ENCODE measurements around the gene NOL4L.
"Not testable (repeated sequence)": the region's sequence is repeated elsewhere in the genome, so short reads cannot be mapped to it uniquely, and the experiment has no call there.

Gene NOL4L

GRCh38 chr20:32432277-32432676 is 152.9 kb downstream of the NOL4L start:
- Histone ChIP-seq H3K27ac (ENCODE audit: low read depth, low read length) (no peak overlapping the region), H3K27me3 (ENCODE audit: insufficient read depth, low read length) (no peaks in the 10 kb centered on the region), H3K4me1 (ENCODE audit: control insufficient read depth, insufficient read depth, low read length, unreplicated experiment) (no peaks in the 10 kb centered on the region), H2AFZ (ENCODE audit: low read length, unreplicated experiment) (no peak overlapping the region), H3K79me2 (ENCODE audit: control insufficient read depth, insufficient read depth, low read length, unreplicated experiment) (peaks cover 4% of the 10 kb centered on the region), H3K36me3 (ENCODE audit: insufficient read depth, low read length) (peaks cover 56% of the 10 kb centered on the region), H3K4me3 (ENCODE audit: low read depth, low read length) (no peak overlapping the region)

DNA sequence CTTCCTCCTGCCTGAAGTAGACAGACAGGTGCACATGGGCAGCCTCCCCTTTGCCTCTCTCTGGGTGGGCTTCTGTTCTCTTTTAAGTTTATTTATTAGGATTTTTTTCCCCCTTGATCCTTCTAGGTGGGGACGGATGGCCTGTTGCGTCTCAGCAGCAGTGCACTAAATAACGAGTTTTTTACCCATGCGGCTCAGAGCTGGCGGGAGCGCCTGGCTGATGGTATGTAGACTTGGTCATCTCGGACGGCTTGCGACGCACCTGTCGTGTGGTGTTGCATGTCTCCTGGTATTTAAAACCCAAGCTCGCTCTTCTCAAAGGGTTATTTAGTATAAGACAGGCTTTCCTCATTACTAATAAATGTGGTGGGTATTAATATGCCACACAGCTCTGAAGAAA is 153.7 kb downstream of the NOL4L start:
- Histone ChIP-seq H3K27ac (ENCODE audit: low read depth, low read length) (no peak overlapping the region), H3K4me3 (ENCODE audit: low read depth, low read length) (no peak overlapping the region), H3K36me3 (ENCODE audit: insufficient read depth, low read length) (peaks cover 56% of the 10 kb centered on the region), H3K79me2 (ENCODE audit: control insufficient read depth, insufficient read depth, low read length, unreplicated experiment) (peaks cover 8% of the 10 kb centered on the region), H3K4me1 (ENCODE audit: control insufficient read depth, insufficient read depth, low read length, unreplicated experiment) (no peaks in the 10 kb centered on the region), H3K27me3 (ENCODE audit: insufficient read depth, low read length) (no peaks in the 10 kb centered on the region), H2AFZ (ENCODE audit: low read length, unreplicated experiment) (no peak overlapping the region)

DNA sequence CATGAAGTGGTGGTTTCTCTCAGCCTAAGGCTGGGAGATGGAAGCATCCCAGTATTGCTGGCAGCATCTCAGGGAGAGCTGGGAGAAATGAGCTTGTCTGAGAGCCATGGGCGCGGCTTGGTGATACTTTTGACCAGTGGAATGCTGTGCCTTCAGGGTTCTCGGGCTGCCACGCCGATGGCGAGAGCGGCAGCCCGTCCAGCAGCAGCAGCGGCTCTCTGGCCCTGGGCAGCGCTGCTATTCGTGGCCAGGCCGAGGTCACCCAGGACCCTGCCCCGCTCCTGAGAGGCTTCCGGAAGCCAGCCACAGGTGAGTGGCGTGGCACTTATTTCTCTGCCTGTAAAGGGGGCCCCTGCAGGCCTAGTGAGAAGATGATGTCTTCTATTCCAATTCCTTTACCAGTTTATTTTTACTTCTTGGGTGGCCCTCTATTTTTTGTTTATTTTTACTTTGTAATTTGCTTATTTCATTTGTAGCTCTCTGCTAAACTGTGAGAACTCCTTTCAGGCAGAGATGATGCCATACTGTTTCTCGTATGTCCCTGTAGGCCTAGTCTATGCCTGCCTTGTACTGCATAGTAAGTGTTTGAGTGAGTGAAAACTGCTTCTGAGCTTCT is 155.3 kb downstream of the NOL4L start:
- Histone ChIP-seq H2AFZ (ENCODE audit: low read length, unreplicated experiment) (no peak overlapping the region), H3K27me3 (ENCODE audit: insufficient read depth, low read length) (no peaks in the 10 kb centered on the region), H3K4me1 (ENCODE audit: control insufficient read depth, insufficient read depth, low read length, unreplicated experiment) (no peaks in the 10 kb centered on the region), H3K79me2 (ENCODE audit: control insufficient read depth, insufficient read depth, low read length, unreplicated experiment) (peaks cover 19% of the 10 kb centered on the region), H3K4me3 (ENCODE audit: low read depth, low read length) (no peak overlapping the region), H3K27ac (ENCODE audit: low read depth, low read length) (no peak overlapping the region), H3K36me3 (ENCODE audit: insufficient read depth, low read length) (peaks cover 44% of the 10 kb centered on the region)

DNA sequence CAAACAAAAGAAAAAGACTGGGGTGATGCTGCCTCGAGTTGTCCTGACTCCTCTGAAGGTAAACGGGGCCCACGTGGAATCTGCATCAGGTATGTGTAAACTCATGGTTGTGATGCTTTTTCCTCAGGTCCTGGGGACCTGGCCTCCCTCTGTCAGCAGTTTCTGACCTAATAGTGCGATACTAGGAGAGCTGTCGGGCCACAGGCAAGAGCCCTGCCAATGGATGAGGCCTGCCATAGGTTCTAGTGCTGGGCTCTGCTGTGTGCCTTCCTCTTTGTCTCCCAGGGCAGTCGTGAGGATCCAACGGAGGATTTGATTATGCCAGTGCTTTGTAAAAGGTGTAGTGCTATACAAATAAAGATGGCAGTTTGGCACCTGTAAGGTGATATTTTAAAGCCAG is 155.8 kb downstream of the NOL4L start:
- Histone ChIP-seq H3K27me3 (ENCODE audit: insufficient read depth, low read length) (no peaks in the 10 kb centered on the region), H3K79me2 (ENCODE audit: control insufficient read depth, insufficient read depth, low read length, unreplicated experiment) (peaks cover 22% of the 10 kb centered on the region), H2AFZ (ENCODE audit: low read length, unreplicated experiment) (no peak overlapping the region), H3K36me3 (ENCODE audit: insufficient read depth, low read length) (peaks cover 39% of the 10 kb centered on the region), H3K27ac (ENCODE audit: low read depth, low read length) (no peak overlapping the region), H3K4me1 (ENCODE audit: control insufficient read depth, insufficient read depth, low read length, unreplicated experiment) (no peaks in the 10 kb centered on the region), H3K4me3 (ENCODE audit: low read depth, low read length) (no peak overlapping the region)

- no peak overlapping the region for H3K27ac ChIP-seq (ENCODE audit: low read depth, low read length)
- H3K36me3 ChIP-seq (ENCODE audit: insufficient read depth, low read length), result peaks cover 29% of the 10 kb centered on the region
- H3K4me1 ChIP-seq (ENCODE audit: control insufficient read depth, insufficient read depth, low read length, unreplicated experiment), result no peaks in the 10 kb centered on the region
- H3K79me2 ChIP-seq (ENCODE audit: control insufficient read depth, insufficient read depth, low read length, unreplicated experiment), result peaks cover 28% of the 10 kb centered on the region
- H2AFZ ChIP-seq (ENCODE audit: low read length, unreplicated experiment), result no peak overlapping the region
- no peak overlapping the region for H3K4me3 ChIP-seq (ENCODE audit: low read depth, low read length)
- H3K27me3 ChIP-seq (ENCODE audit: insufficient read depth, low read length), result no peaks in the 10 kb centered on the region
Observed at GRCh38 chr20:32427996-32428395, 157.1 kb downstream of the NOL4L start.

DNA sequence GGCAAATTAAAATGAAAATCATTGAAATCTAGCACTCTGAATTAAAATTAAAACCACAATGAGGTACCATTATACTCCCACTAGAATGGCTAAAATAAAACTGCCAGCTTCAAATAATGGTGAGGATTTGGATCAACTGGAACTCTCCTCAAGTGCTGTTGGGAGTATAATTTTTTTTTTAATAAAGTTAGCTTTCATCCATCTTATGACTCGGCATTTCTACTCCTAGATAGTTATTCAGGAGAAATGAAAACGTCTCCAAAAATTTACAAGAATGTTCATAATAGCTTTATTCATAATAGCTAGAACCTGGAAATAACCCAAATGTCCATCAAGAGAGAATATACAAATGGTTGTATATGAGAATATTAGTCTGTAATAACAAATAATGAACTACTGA is 163.8 kb downstream of the NOL4L start:
- H3K27ac ChIP-seq (ENCODE audit: low read depth, low read length), result no peak overlapping the region
- peaks cover 47% of the 10 kb centered on the region for H3K79me2 ChIP-seq (ENCODE audit: control insufficient read depth, insufficient read depth, low read length, unreplicated experiment)
- H3K36me3 ChIP-seq (ENCODE audit: insufficient read depth, low read length), result no peaks in the 10 kb centered on the region
- H3K4me1 ChIP-seq (ENCODE audit: control insufficient read depth, insufficient read depth, low read length, unreplicated experiment), result no peaks in the 10 kb centered on the region
- H3K27me3 ChIP-seq (ENCODE audit: insufficient read depth, low read length), result no peaks in the 10 kb centered on the region
- no peak overlapping the region for H3K4me3 ChIP-seq (ENCODE audit: low read depth, low read length)
- H2AFZ ChIP-seq (ENCODE audit: low read length, unreplicated experiment), result no peak overlapping the region

- no peaks in the 10 kb centered on the region for H3K27me3 ChIP-seq (ENCODE audit: insufficient read depth, low read length)
- peaks cover 4% of the 10 kb centered on the region for H3K36me3 ChIP-seq (ENCODE audit: insufficient read depth, low read length)
- no peak overlapping the region for H3K4me3 ChIP-seq (ENCODE audit: low read depth, low read length)
- no peak overlapping the region for H2AFZ ChIP-seq (ENCODE audit: low read length, unreplicated experiment)
- H3K27ac ChIP-seq (ENCODE audit: low read depth, low read length), result no peak overlapping the region
- peaks cover 5% of the 10 kb centered on the region for H3K4me1 ChIP-seq (ENCODE audit: control insufficient read depth, insufficient read depth, low read length, unreplicated experiment)
- H3K79me2 ChIP-seq (ENCODE audit: control insufficient read depth, insufficient read depth, low read length, unreplicated experiment), result peaks cover 50% of the 10 kb centered on the region
Observed at GRCh38 chr20:32418376-32418775, 166.8 kb downstream of the NOL4L start.

DNA sequence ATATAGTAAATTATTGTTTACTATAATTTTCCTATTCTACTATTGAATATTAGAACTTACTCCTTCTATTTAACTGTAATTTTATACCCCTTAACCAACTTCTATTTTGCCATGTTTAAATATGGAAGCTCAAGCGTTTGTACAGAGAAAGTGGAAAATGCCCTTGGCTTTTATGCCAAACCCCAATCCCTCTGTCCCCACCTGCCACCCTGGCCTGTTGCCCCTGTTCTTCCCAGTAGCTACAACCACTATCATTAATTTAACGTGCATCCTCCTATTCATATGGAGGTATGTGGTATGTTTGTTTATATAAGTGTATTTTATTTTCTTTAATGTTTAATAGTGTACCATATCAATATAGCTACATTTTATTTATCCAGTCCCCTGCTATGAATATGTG is 168.9 kb downstream of the NOL4L start:
- Histone ChIP-seq H3K27ac (ENCODE audit: low read depth, low read length) (no peak overlapping the region), H2AFZ (ENCODE audit: low read length, unreplicated experiment) (no peak overlapping the region), H3K27me3 (ENCODE audit: insufficient read depth, low read length) (no peaks in the 10 kb centered on the region), H3K4me1 (ENCODE audit: control insufficient read depth, insufficient read depth, low read length, unreplicated experiment) (peaks cover 5% of the 10 kb centered on the region), H3K4me3 (ENCODE audit: low read depth, low read length) (no peak overlapping the region), H3K36me3 (ENCODE audit: insufficient read depth, low read length) (peaks cover 4% of the 10 kb centered on the region), H3K79me2 (ENCODE audit: control insufficient read depth, insufficient read depth, low read length, unreplicated experiment) (peaks cover 52% of the 10 kb centered on the region)

GRCh38 chr20:32415494-32415893 is 169.6 kb downstream of the NOL4L start:
- Histone ChIP-seq H3K4me3 (ENCODE audit: low read depth, low read length) (no peak overlapping the region), H3K79me2 (ENCODE audit: control insufficient read depth, insufficient read depth, low read length, unreplicated experiment) (peaks cover 49% of the 10 kb centered on the region), H3K27ac (ENCODE audit: low read depth, low read length) (no peak overlapping the region), H3K27me3 (ENCODE audit: insufficient read depth, low read length) (no peaks in the 10 kb centered on the region), H2AFZ (ENCODE audit: low read length, unreplicated experiment) (no peak overlapping the region), H3K36me3 (ENCODE audit: insufficient read depth, low read length) (peaks cover 5% of the 10 kb centered on the region), H3K4me1 (ENCODE audit: control insufficient read depth, insufficient read depth, low read length, unreplicated experiment) (peaks cover 5% of the 10 kb centered on the region)

GRCh38 chr20:32411955-32412706 is 173.0 kb downstream of the NOL4L start:
- no peaks in the 10 kb centered on the region for H3K27me3 ChIP-seq (ENCODE audit: insufficient read depth, low read length)
- H3K36me3 ChIP-seq (ENCODE audit: insufficient read depth, low read length), result peaks cover 9% of the 10 kb centered on the region
- peaks cover 5% of the 10 kb centered on the region for H3K4me1 ChIP-seq (ENCODE audit: control insufficient read depth, insufficient read depth, low read length, unreplicated experiment)
- peaks cover 51% of the 10 kb centered on the region for H3K79me2 ChIP-seq (ENCODE audit: control insufficient read depth, insufficient read depth, low read length, unreplicated experiment)
- H3K4me3 ChIP-seq (ENCODE audit: low read depth, low read length), result no peak overlapping the region
- H3K27ac ChIP-seq (ENCODE audit: low read depth, low read length), result no peak overlapping the region
- H2AFZ ChIP-seq (ENCODE audit: low read length, unreplicated experiment), result no peak overlapping the region

DNA sequence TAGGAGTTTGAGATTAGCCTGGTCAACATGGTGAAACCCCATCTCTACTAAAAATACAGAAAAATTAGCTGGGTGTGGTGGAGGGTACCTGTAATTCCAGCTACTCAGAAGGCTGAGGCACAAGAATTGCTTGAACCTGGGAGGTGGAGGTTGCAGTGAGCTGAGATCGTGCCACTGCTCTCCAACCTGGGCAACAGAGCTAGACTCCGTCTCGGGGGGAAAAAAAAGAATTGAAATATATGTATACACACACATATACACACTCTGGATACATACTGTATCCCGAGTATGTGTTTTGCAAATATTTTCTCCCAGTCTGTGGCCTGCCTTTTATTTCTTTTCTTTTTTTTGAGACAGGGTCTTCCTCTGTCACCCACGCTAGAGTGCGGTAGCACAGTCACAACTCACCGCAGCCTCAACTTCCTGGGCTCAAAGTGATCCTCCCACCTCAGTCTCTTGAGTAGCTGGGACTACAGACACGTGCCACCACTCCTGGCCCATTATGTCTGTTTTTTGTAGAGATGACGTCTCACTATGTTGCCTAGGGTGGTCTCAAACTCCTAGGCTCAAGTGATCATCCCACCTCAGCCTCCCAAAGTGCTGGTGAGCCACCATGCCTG is 177.9 kb downstream of the NOL4L start:
- H3K27me3 ChIP-seq (ENCODE audit: insufficient read depth, low read length); H3K4me3 ChIP-seq (ENCODE audit: low read depth, low read length); H2AFZ ChIP-seq (ENCODE audit: low read length, unreplicated experiment); H3K4me1 ChIP-seq (ENCODE audit: control insufficient read depth, insufficient read depth, low read length, unreplicated experiment); H3K36me3 ChIP-seq (ENCODE audit: insufficient read depth, low read length); H3K27ac ChIP-seq (ENCODE audit: low read depth, low read length): not testable (repeated sequence)
- H3K79me2 ChIP-seq (ENCODE audit: control insufficient read depth, insufficient read depth, low read length, unreplicated experiment), result peaks cover 59% of the 10 kb centered on the region

Measured in ACC112 (cell line).